Right lobe of liver (tissue), 4 donors: Measurements from ENCODE around the gene ZSCAN22.

Experiments used
- CTCF ChIP-seq, 4 donors: fragments of 200-600 bp in 3 of 4; fragments of 450-650 bp in 1 of 4; IDR thresholded peaks; one replicate each; pipeline versions ENCODE4 v1.5.1 to v1.8.0; 2016 to 2022; ENCODE audit warnings: antibody characterized with exemption in 4 of 4, mild to moderate bottlenecking in 2 of 4
- POLR2A ChIP-seq: fragments of 450-650 bp; IDR thresholded peaks from one replicate; pipeline ENCODE4 v1.6.1; 2017; ENCODE audit warnings: antibody characterized with exemption, mild to moderate bottlenecking
- donor health status: DM: no; HTN: no; CAD: no.
- donor health status: DM: no; HTN: no; CAD: no.
- donor health status: DM: no; HTN: yes; CAD: no.

- TF ChIP-seq CTCF (IDR thresholded peaks at IDR 0.05) (peak in 3 of 4 donors; percentile 15 to 48 (median 29)), POLR2A (peak; percentile 89)
Measured at GRCh38 chr19:58305065-58305931, 21.5 kb upstream of the ZSCAN22 start, which contains the start of gene ERVK3-1.
